GM15510 (cell line): ENCODE data around the gene ZC3H11A.

Experiments
- POLR2A ChIP-seq: IDR thresholded peaks from 3 replicates; pipeline ENCODE4 v1.6.1; 2011; ENCODE audit warnings: borderline replicate concordance; ENCODE audit not compliant: insufficient read length; ENCODE audit errors: extremely low read depth

ZC3H11A gene

DNA sequence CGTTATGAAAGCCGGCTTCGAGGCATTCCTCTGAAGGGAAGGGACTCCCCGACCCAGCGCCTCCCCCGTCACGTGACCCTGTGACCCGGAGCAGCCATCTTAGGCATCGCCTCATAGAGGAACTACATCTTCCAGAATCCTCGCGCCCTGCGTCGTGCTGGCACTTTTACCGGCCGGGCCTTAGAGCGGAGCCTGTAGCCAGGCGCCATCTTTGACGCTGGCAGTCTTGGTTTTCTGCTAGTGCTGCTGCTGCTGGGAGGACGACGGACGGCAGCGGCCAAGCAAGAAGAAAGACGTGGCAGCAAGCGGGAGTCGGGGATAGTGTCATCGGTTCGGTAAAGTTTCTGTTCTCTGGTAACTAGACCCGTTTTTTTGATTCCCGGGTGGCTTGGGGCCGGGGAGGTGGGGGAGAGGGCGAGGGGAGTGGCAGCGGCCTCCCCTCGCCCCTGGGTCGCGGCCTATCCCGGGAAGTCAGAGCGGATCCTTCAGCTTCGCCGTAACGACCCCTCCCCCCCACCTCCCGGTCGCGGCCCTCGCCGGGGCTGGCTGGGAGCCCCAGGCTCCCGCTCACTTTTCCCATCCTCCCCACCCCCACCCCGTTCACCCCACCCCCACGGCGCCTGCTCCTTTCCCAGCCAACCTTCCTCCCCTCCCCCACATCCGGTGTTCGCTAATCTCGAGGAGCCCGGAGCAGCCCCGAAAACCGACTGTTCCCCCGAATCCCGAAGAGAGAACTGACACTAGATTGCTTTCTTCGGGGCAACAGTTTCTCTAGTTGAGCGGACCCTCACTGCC is at the start of gene ZC3H11A, which contains the start of gene ZBED6:
TSS of gene ZC3H11A (plus strand) at position 183 of the 795 bp plus-strand sequence. CDS start 21,448 bp downstream, outside the sequence.
TSS of gene ZBED6 (plus strand) at position 183 of the 795 bp plus-strand sequence. CDS start 1,900 bp downstream, outside the sequence.
- TF ChIP-seq POLR2A = peak; percentile 54

DNA sequence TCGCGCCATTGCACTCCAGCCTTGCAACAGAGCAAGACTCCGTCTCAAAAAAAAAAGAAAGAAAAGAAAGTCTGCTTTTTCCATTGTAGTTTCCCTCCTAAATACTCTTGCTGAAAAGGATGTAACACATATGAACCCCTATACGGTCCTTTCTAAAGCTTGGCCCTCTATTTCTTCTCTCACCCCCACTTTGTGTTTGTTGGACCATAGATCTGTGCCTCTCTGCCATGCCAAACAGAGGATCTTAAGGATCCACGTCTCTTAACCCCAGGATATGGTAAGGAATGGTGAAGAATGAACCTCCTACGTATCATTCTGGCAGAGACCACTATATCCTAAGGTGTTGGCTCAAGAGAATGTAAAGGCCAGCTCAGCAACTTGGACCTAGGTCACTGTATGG is 49.1 kb upstream of the ZC3H11A start:
- TF ChIP-seq POLR2A = no peak

DNA sequence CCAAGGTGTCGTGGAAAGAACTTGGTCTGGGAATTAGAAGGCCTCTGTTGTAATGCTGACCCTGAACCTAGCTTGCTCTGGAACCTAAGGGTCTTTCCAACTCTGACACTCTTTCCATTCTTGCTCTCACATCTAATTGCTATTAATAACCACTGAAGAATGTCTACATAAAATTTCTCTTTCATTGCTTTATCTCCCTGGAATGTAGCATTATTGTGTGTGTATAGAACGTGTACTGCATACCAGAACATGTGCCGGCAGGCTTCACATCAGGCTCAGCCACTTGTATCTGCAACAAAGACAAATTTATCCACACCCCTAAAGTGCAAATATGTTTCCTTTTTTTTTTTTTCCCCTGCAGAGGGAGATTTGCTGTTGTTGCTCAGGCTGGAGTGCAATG is 44.4 kb upstream of the ZC3H11A start:
- TF ChIP-seq POLR2A = no peak

DNA sequence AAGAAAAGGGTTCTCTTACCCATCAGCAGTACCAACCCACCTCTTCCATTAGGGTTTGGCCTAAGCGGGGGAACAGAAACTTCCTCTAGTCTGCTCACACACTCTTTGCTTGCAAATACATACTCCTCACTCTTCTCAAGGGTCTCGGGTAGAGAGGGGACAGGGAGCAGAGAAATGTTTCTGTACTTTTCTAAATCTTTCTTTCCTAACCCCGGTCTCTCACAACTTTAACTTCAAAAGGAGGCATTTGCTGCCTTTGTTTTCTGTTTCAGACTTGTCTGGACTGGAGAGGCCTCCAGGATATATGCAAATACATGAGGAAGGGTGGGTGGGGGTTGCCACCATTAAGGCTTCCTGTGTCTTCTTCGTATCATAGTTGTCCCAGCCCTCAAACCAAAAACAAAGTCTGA is 41.0 kb upstream of the ZC3H11A start:
- TF ChIP-seq POLR2A = peak; percentile 25

DNA sequence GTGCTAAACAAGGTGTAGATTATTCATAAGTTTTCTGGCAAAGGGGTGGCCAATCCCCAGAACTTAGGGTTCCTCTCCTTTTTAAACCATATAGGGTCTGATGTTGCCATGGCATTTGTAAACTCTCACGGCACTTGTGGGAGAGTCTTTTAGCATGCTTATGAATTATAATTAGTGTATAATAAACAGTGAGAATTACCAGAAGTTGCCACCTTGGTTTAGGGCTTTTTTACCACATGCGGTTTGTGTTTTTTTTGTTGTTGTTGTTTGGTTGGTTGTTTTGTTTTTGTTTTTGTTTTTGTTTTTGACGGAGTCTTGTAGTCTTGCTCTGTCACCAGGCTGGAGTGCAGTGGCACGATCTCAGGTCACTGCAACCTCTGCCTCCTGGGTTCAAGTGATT is 39.4 kb upstream of the ZC3H11A start:
- TF ChIP-seq POLR2A = no peak

DNA sequence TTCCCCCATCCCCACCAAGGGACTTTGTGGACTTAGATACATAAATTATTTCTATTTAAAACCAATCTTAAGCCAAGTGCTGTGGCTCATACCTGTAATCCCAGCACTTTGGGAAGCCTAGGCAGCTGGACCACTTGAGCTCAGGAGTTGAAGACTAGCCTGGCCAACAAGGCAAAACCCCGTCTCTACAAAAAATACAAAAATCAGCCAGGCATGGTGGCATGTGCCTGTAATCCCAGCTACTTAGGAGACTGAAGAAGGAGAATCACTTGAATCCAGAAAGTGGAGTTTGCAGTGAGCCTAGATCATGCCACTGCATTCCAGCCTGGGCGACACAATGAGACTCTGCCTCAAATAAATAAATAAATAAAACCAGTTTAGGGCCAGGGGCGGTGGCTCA is 34.9 kb upstream of the ZC3H11A start:
- TF ChIP-seq POLR2A = no peak

DNA sequence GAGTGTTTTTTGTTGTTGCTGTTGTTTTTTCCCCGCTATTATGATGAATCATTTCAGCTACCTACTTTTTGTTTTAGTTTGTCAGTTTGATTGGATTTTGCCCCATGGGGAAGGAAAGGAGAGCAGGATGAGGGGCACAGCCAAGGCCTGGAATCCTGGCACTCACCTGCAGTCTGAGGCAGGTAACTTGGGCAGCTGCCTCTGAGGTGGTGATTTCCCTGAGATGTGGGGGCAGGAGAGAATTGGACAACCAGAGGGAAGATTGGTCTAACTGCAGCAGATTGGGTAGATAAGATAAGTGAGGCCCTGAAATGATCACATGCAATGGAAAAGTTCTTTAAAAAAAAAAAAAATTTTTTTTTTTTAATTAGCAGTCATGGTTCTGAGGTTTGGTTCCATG is 31.9 kb upstream of the ZC3H11A start:
- no peak for TF ChIP-seq POLR2A

DNA sequence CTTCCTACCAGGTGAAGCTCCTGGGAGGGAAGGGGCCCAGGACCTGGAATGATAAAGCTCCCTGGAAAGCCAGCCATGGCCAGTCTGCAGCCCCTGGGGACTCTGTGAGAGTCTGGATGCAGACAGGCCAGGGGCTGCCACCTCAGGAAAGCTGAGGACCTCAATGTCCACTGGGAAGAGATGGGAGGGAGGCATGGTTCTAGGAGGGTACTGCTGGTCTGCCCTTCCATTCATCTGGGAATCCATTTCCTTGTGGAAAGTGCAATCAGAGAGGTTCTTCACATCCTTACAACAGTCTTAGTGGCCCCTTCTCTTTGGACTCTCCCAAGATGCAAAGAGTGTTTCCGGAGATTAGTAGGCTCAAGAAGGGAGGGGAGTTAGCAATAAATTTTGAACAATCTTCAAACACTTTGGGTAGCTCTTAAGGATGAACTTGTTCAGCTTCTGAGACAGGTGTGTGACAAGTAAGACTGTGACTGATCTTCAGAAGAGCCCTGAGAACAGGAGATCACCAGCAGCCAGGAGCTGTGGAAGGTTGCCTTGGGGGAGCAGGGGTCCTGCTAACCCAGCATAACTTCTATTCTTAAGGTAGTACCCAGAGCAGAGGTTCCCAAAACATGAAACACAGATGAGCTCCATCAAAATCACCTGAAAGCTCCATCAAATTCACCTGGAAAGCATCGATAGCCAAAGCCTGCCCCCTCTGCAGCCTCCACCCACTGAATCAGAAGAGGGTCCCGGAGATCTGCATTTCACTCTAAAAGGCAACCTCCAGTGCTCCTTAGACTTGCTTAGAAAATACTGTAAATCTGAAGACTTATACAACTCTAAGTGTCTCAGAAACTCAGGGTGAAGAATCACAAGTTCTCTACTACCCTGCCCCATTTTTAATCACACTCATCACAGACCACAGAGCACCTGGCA is 31.1 kb upstream of the ZC3H11A start:
- TF ChIP-seq POLR2A = no peak

DNA sequence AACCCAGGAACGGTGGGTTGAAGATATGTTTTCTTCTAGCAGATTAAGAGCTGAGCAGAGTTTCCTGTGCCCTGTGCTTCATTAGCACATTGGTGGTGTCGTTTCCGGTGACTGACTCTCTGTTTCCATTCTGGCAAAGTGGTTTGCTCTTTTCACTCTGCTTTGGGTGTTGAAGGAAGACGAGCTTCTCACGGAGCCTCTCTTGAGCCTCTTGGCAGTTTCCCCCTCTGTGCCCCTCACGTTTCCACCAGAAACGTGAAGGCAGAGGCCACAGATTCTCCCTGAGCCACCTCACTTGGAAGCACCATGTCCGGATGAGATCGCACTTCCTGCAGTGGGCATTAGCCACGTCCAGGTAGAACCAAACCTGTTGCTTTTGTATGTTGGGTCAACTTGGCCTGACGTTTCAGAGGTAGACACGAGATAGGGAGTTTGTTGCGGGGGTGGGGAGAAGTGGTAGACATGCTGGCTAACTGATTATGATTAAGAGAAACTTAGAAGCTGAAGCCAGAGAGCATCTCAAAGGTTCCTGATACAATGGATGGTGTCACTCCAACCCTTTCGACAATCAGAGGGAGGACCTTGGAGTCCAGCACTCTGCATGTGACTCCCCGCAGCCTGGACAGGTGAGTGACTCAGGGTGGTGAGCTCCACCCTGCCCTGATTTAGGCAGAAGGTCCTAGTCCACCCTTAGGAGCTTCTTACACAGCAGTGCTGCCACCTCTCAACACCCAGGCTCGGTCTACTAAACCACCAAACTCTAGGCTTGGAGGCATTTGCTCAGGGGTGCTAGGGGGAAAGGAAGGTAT is 30.2 kb upstream of the ZC3H11A start, which contains the start of gene LAX1:
TSS of gene LAX1 (plus strand) at position 155 of the 809 bp plus-strand sequence. CDS start at position 538, 383 bp downstream.
- TF ChIP-seq POLR2A = peak; percentile 67

DNA sequence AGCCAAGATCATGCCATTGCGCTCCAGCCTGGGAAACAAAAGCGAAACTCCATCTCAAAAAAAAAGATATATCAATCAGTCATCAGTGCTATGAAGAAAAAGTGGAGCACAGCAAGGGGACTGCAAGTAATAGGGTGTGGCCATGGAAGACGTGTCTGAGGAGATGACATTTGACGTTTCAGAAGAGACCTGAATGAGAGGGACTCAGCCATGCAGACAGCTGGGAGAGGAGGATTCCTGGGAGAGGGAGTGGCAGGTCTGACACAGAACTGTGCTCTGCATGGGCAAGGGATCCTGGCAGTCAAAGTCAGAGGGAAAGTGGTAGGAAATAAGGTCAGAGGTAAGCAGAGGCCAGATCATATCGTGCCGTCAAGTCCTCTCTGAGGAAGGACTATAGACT is 27.2 kb upstream of the ZC3H11A start:
- TF ChIP-seq POLR2A = no peak

DNA sequence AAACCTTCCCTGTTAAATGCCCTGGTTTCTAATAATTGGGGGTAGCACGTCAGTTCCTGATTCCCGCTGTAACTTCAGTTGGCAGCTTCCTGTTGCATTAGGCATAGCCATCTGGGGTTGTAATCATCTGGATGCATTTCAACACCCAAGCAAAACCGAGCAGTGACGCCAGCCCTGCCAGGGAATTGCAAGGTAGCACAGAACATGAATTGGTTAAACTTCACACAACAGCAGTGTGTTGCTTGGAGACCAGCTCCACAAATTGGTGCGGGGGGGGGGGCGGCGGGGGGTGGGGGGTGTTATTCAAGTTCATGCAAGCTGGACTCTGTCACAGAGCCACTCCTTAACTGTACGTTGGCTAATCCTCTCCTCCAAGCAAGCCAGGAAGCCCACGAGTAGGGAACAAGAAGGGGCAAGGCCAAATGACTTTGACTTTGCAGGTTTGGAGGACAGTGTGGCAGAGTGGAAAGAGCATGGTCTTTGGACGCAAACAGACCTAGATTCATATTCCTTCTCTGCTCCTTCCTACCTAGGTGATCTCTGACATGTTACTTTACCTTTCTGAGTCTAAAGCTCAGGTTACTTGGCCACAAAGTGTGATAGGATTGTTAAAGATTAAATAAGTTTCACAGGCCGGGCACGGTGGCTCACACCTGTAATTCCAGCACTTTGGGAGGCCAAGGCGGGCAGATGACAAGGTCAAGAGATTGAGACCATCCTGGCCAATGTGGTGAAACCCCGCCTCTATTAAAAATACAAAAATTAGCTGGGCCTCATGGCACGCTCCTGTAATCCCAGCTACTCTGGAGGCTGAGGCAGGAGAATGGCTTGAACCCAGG is 25.7 kb upstream of the ZC3H11A start:
- no peak for TF ChIP-seq POLR2A

DNA sequence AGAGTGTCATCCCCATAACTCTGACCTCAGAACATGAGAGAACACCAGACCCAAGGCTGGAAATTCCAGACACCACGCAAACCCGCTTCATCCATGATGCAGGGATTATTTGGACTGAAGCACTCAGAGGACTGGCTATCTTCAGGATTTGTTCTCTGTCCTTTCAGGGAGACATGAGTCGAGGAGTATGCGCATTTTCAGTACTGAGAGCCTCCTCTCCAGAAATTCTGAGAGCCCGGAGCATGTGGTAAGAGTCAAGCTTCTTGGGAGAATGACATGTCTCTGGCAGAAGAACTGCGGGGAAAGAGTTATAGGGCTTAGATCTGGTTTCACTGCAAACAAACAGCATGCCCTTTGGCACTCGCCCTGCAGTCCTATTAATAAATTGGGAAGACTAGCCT is 23.5 kb upstream of the ZC3H11A start:
- no peak for TF ChIP-seq POLR2A

DNA sequence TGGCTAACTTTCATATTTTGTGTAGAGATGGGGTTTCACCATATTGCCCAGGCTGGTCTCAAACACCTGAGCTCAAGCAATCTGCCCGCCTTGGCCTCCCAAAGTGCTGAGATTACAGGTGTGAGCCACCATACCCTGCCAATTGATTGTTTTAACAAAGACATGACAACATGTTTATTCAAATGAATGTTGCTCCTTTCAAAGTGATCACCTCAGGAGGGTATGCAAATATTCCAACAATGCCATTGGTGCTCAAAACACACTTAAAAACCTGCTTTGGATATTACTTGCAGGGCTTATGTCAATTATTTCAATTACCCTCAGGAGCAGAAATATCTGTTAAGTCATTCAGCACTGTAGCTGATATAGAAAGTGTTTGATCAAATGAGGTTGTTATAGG is 22.6 kb upstream of the ZC3H11A start:
- TF ChIP-seq POLR2A = no peak
